DND-41 (cell line): Measurements from ENCODE around the gene DNAAF5.

Experiments used
- EZH2 ChIP-seq: IDR thresholded peaks from 3 replicates; pipeline ENCODE4 v1.6.1; 2012; ENCODE audit warnings: borderline replicate concordance, low read depth, mild to moderate bottlenecking, moderate library complexity, low read length, inconsistent platforms; ENCODE audit not compliant: severe bottlenecking
- TF ChIP-seq, protein P1 (sequence below): IDR thresholded peaks from 2 replicates; pipeline ENCODE4 v1.5.1; 2012; ENCODE audit warnings: borderline replicate concordance, low read length, moderate library complexity, mild to moderate bottlenecking; ENCODE audit not compliant: poor library complexity, severe bottlenecking; ENCODE audit errors: extremely low read depth

DNA sequence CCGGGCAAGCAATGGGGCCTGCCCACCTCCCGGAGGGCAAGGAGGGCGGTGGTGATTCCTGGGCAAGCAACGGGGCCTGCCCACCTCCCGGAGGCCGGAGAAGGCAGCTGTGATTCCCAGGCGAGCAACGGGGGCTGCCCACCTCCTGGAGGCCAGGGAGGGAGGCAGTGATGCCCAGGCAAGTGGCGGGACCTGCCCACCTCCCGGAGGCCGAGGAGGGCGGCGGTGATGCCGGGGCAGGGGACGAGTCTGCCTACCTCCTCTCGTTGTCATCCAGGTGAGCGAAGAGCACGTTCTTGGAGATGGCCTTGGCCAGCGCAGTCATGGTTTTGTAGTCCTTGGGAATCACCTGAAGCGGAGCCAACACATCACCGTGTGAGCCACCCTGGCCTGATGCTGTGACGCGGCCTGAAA lies 49.5 kb upstream of the DNAAF5 start:
- TF ChIP-seq, protein P1, sequence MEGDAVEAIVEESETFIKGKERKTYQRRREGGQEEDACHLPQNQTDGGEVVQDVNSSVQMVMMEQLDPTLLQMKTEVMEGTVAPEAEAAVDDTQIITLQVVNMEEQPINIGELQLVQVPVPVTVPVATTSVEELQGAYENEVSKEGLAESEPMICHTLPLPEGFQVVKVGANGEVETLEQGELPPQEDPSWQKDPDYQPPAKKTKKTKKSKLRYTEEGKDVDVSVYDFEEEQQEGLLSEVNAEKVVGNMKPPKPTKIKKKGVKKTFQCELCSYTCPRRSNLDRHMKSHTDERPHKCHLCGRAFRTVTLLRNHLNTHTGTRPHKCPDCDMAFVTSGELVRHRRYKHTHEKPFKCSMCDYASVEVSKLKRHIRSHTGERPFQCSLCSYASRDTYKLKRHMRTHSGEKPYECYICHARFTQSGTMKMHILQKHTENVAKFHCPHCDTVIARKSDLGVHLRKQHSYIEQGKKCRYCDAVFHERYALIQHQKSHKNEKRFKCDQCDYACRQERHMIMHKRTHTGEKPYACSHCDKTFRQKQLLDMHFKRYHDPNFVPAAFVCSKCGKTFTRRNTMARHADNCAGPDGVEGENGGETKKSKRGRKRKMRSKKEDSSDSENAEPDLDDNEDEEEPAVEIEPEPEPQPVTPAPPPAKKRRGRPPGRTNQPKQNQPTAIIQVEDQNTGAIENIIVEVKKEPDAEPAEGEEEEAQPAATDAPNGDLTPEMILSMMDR = no peak
- no peak for TF ChIP-seq EZH2
